Right cardiac atrium (tissue), 5 donors: Measurements from ENCODE around the gene FSTL1. TPM values are rescaled to one million over a fixed set of nuclear protein-coding genes. Genes with fewer than 3 reads are reported as not detected.

Experiments
- ATAC-seq, 2 donors: fragments of 200-7000 bp; cut with Tn5 transposase; one replicate each; pipeline versions ENCODE4 v1.8.0 to v1.9.1; 2020; ENCODE audit warnings: moderate library complexity in 2 of 2, mild to moderate bottlenecking in 1 of 2
- DNase-seq, 3 donors: peaks; one replicate each; pipeline ENCODE4 v3.0.0-alpha.2; 2020
- H3K27ac ChIP-seq: one replicate; pipeline ENCODE4 v1.5.1; 2013; ENCODE audit warnings: mild to moderate bottlenecking, low read length, control low read depth, moderate library complexity
- H3K27me3 ChIP-seq: one replicate; pipeline ENCODE4 v1.6.1; 2013; ENCODE audit not compliant: control insufficient read depth, insufficient read depth
- H3K4me1 ChIP-seq: one replicate; pipeline ENCODE4 v1.6.1; 2013; ENCODE audit warnings: low read length; ENCODE audit not compliant: control insufficient read depth, insufficient read depth
- H3K4me3 ChIP-seq: one replicate; pipeline ENCODE4 v1.5.1; 2013; ENCODE audit warnings: low read length, control low read depth
- H3K9me3 ChIP-seq: one replicate; pipeline ENCODE4 v1.6.1; 2013; ENCODE audit warnings: low read length; ENCODE audit not compliant: control insufficient read depth
- WGBS: extraction: QIAGEN DNeasy Blood & Tissue Kit; methylation state at CpG from one replicate; pipeline ENCODE4 v1.1.7; 2013; 5-methylcytosine and 5-hydroxymethylcytosine counted together
- intact Hi-C, 4 donors: fragments of 100-400 bp; cut with DNase I; formaldehyde crosslinking; loops; one replicate each; pipeline versions ENCODE4 v1.11.0 to v1.14.0; 2022 to 2023
- polyA plus RNA-seq: library from polyadenylated mRNA; stranded (reverse); fragments of 200-250 nt; gene quantifications from one replicate; pipeline ENCODE4 v1.2.3, GENCODE V29; 2013
- total RNA-seq, 4 donors: library from RNA; stranded (reverse); fragmentation: NEBNext Ultra II Directional; extraction: Animal tissue kit (Norgen Biotek cat#: 25700); gene quantifications; one replicate each; pipeline ENCODE4 v1.2.1, GENCODE V29; 2021
- donor health status: healthy with polysubstance abuse.
- donor health status: DM: no; HTN: yes; CAD: no.
- donor health status: DM: no; HTN: no; CAD: no.
- donor health status: DM: no; HTN: yes; CAD: no; lungs with severe emphysema.
- donor health status: DM: yes; HTN: yes; CAD: no.

The FSTL1 gene
- total and polyA plus RNA-seq, 5 donors, result 134 to 735 (median 439) TPM

DNA sequence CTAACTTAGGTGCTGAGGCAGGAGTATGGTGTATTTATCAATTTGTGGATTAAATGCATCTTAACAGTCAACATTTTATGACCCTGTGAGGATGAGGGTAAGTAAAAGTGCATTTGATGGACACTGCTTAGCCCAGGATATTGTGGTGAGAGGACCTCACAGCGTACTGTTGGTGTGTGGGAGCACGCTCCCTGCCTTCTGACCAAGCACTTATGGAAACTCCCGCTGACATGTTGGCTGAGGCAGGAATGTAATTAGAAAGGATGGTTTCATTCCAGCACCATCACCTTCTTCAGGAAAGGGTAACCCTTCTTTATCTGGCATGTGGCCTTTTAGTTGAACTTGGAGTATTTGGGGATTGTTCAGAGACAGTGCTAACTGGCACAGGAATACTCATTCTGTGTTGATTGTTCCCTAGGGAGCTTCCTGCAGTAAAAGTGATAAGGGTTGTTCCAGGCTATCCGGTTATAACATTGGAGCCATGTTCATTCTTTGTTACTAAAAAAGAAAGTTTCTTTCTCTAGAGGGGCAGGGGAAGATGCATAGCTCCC lies 11.7 kb upstream of the FSTL1 start:
- Histone ChIP-seq H3K27me3 (no peaks in the 10 kb centered on the region), H3K4me1 (peaks cover 15% of the 10 kb centered on the region), H3K4me3 (no peak overlapping the region), H3K9me3 (no peaks in the 10 kb centered on the region), H3K27ac (no peak overlapping the region)
- 44% methylated on average over 4 of the region's 4 CpGs for WGBS
- ATAC-seq (peak; percentile 68 to 85), DNase-seq (no peak)
- intact Hi-C loops, result no loop called here

DNA sequence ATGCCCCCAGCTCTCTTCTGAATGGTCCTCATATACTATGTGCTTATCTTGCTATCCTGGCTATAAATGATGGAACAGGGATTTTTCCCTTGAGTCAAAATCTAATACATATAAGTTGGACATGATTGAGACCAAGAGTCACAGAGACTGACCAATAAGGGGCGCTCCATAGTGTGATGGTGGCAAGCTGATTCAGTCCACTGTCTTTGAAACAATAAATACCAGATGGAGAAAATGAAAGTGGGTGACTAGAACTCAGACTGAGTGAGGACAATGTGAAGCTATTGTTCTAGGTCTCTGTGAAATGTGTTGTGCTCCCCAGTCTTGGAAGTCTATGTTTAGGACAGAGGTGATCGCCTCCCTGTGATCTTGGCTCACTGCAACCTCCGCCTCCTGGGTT lies 10.6 kb upstream of the FSTL1 start:
- Histone ChIP-seq H3K27me3 (no peaks in the 10 kb centered on the region), H3K4me1 (peaks cover 15% of the 10 kb centered on the region), H3K27ac (no peak overlapping the region), H3K4me3 (no peak overlapping the region), H3K9me3 (no peaks in the 10 kb centered on the region)
- ATAC-seq, result no peak
- intact Hi-C loops, result no loop called here
- no peak for DNase-seq
- WGBS, result 84% methylated on average over 3 of the region's 3 CpGs

GRCh38 chr3:120460862-120461261 lies 10.1 kb upstream of the FSTL1 start:
- no peaks in the 10 kb centered on the region for H3K9me3 ChIP-seq
- H3K4me3 ChIP-seq, result no peak overlapping the region
- no peak overlapping the region for H3K27ac ChIP-seq
- no peak for DNase-seq
- intact Hi-C loops, result no loop called here
- ATAC-seq, result no peak
- H3K27me3 ChIP-seq, result no peaks in the 10 kb centered on the region
- WGBS, result 75% methylated on average over 9 of the region's 9 CpGs
- H3K4me1 ChIP-seq, result peaks cover 15% of the 10 kb centered on the region

DNA sequence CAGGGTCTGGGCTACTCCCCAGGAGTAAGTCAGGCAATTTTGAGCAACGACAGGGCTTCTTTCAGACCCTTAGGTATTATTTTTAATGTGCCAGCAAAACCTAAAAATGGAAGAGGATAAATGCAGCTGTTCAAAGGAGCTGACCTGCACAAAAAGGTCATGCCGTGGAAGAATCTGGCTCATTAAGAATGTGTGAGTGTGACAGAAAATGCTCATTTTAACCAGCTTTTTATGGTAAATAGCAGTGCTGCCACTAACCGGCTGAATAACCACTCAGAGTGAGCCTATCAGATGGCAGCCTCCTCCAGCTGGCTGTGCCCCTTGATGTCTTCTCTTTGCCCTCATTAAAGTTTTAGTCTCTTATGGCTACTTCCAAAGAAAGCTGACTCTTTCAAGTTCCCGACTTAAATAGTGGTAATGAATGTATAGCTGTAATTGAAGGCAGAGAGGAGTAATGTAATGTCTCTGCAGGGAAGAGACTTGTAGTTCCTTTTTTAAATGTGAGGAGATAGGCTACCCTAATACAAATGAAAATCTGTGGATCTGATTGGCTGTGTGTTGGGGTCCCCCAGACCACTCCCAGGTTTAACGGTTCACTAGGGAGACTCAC lies 9.5 kb upstream of the FSTL1 start:
- H3K27ac ChIP-seq, result no peak overlapping the region
- no peaks in the 10 kb centered on the region for H3K9me3 ChIP-seq
- no peak overlapping the region for H3K4me3 ChIP-seq
- intact Hi-C loops, result no loop called here
- H3K27me3 ChIP-seq, result no peaks in the 10 kb centered on the region
- WGBS, result 58% methylated on average over 5 of the region's 5 CpGs
- DNase-seq, result no peak
- peaks cover 15% of the 10 kb centered on the region for H3K4me1 ChIP-seq
- no peak for ATAC-seq

DNA sequence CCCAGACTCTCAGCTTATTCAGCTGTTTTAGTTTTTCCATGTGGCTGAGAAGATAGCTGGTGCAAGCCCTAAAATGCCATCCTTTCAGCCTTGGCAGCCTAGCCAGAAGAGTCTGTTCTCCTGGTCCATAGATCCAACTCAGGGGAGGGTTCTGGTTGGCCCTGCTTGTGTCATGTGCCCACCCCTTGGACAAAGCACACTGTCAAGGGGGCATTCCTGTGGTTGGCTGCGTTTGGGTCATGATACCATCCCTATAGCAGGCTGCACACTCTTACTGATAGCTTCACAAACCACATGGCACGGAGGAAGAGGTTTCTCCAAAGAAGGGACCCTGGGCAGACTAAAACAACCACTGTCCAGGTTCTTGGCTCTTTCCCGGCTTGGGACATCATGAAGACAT lies 8.4 kb upstream of the FSTL1 start:
- H3K4me3 ChIP-seq, result no peak overlapping the region
- 88% methylated on average over 3 of the region's 3 CpGs for WGBS
- ATAC-seq (no peak), DNase-seq (no peak)
- peaks cover 15% of the 10 kb centered on the region for H3K4me1 ChIP-seq
- H3K27me3 ChIP-seq, result no peaks in the 10 kb centered on the region
- intact Hi-C loops, result loop anchor here in 2 of 4 donors (10.0 kb wide), 2 partner anchors 46 to 96 kb away; no protein-coding TSS in a partner anchor
- no peak overlapping the region for H3K27ac ChIP-seq
- no peaks in the 10 kb centered on the region for H3K9me3 ChIP-seq

GRCh38 chr3:120457827-120458226 lies 7.0 kb upstream of the FSTL1 start:
- DNase-seq (no peak), ATAC-seq (no peak)
- peaks cover 15% of the 10 kb centered on the region for H3K4me1 ChIP-seq
- no peaks in the 10 kb centered on the region for H3K9me3 ChIP-seq
- H3K27ac ChIP-seq, result no peak overlapping the region
- no peak overlapping the region for H3K4me3 ChIP-seq
- intact Hi-C loops, result loop anchor here in 2 of 4 donors (10.0 kb wide), 2 partner anchors 47 to 97 kb away; no protein-coding TSS in a partner anchor
- no peaks in the 10 kb centered on the region for H3K27me3 ChIP-seq

- no peak overlapping the region for H3K27ac ChIP-seq
- H3K27me3 ChIP-seq, result no peaks in the 10 kb centered on the region
- H3K4me3 ChIP-seq, result no peak overlapping the region
- no peaks in the 10 kb centered on the region for H3K9me3 ChIP-seq
- no peaks in the 10 kb centered on the region for H3K4me1 ChIP-seq
- DNase-seq (no peak), ATAC-seq (no peak)
- 91% methylated on average over 1 of the region's 1 CpG for WGBS
- intact Hi-C loops, result loop anchor here (5.0 to 10.0 kb wide), 4 partner anchors 43 to 103 kb away; no protein-coding TSS in a partner anchor
These were observed 3.4 kb upstream of the FSTL1 start for GRCh38 chr3:120454076-120454689.

DNA sequence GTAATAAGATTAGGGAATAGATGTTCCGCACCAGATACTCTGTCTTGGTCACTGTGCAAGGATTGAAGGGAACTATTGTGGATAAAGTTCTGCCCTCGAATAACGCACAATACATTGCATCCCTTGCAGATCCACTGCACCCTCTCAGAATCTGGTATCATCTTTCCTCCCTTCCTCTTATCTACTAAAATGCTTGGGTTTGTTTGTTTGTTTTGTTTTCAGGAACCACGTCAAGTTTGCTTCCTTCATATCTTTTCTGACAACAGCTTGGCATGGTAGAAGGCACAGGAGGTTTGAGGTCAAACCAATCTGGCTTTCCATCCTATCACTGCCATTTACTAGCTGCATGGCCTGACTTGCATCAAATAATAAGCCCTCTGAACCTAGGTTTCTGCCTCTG lies 2.0 kb upstream of the FSTL1 start:
- no peaks in the 10 kb centered on the region for H3K9me3 ChIP-seq
- H3K4me3 ChIP-seq, result no peak overlapping the region
- no peak for ATAC-seq
- H3K27me3 ChIP-seq, result no peaks in the 10 kb centered on the region
- no peaks in the 10 kb centered on the region for H3K4me1 ChIP-seq
- 73% methylated on average over 4 of the region's 4 CpGs for WGBS
- H3K27ac ChIP-seq, result no peak overlapping the region
- intact Hi-C loops, result loop anchor here (5.0 to 10.0 kb wide), 4 partner anchors 44 to 104 kb away; no protein-coding TSS in a partner anchor
- no peak for DNase-seq

DNA sequence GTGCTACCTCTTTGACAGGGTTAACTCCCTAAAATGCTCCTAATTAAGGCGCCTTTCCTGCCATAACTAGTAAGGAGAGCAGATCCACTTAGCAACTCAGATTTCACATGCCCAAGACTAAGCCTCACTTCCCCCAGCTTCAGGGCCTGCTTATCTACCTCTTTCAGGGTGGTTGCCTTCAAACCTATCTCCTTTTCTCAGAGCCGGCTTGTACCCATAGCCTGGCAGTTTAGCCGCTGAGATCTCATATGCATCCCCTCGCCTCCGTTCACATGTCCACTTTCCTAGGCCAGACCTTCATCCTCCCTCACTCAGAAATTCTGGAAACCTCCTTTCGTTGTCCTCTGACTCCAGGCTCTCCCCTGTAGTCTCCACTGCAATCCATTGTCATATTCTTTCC lies 1.0 kb upstream of the FSTL1 start:
- ATAC-seq (no peak), DNase-seq (no peak)
- H3K27ac ChIP-seq, result peak overlapping the region; percentile 64
- H3K4me1 ChIP-seq, result peaks cover 6% of the 10 kb centered on the region
- no peaks in the 10 kb centered on the region for H3K9me3 ChIP-seq
- 84% methylated on average over 6 of the region's 6 CpGs for WGBS
- no peaks in the 10 kb centered on the region for H3K27me3 ChIP-seq
- H3K4me3 ChIP-seq, result no peak overlapping the region
- intact Hi-C loops, result loop anchor here (2.0 to 10.0 kb wide), 5 partner anchors 31 to 105 kb away; no protein-coding TSS in a partner anchor

GRCh38 chr3:120451272-120451761 lies 525 bp upstream of the FSTL1 start:
- Histone ChIP-seq H3K9me3 (no peaks in the 10 kb centered on the region), H3K4me3 (peak overlapping the region; percentile 63), H3K27me3 (no peaks in the 10 kb centered on the region), H3K4me1 (peaks cover 7% of the 10 kb centered on the region), H3K27ac (peak overlapping the region; percentile 64)
- 6% methylated on average over 35 of the region's 35 CpGs for WGBS
- ATAC-seq (peak; percentile 65 to 69), DNase-seq (peak in 1 of 3 donors; percentile 82)
- intact Hi-C loops, result loop anchor here (2.0 to 10.0 kb wide), 5 partner anchors 31 to 106 kb away; no protein-coding TSS in a partner anchor
